ENCODE results near the gene CREB5.

- TF ChIP-seq ZSCAN20 (CRISPR knock-in tag; IDR thresholded peaks at IDR 0.05; ENCODE audit: borderline replicate concordance): no peak
- TF ChIP-seq BRCA1 (CRISPR knock-in tag; IDR thresholded peaks at IDR 0.05): no peak
- TF ChIP-seq BCL6 (CRISPR knock-in tag; IDR thresholded peaks at IDR 0.05): no peak
- no peak for TF ChIP-seq REST (IDR thresholded peaks at IDR 0.05; ENCODE audit: borderline replicate concordance in 1 of 2, low read depth in 1 of 2, low read length in 2 of 2)
- no peak for TF ChIP-seq SMARCC2 (IDR thresholded peaks at IDR 0.05)
Measured at GRCh38 chr7:28490831-28491230, 78.5 kb downstream of the CREB5 start.
